Calu3 (cell line): ENCODE measurements around the gene DRAXIN. TPM values are rescaled to one million over a fixed set of nuclear protein-coding genes. Genes with fewer than 3 reads are reported as not detected.

ENCODE experiments used
- BruUV-seq: library from RNA; stranded (reverse); fragments of 400-500 nt; replicated peaks from 2 replicates; lab custom pipeline; 2021; lab: Mats Ljungman, UMichigan
- CTCF ChIA-PET: fragments of 300-600 bp; sonication (Branson Sonifier 250); formaldehyde crosslinking; loops from one replicate; lab custom pipeline; 2022; ENCODE audit warnings: antibody characterized with exemption; lab: Charles Lee
- DNase-seq: peaks from one replicate; pipeline ENCODE4 v3.0.0; 2022
- H3K27ac Mint-ChIP-seq: one replicate; pipeline ENCODE4 v1.8.0; 2022; ENCODE audit warnings: mixed read lengths; ENCODE audit not compliant: unreplicated experiment
- H3K27me3 Mint-ChIP-seq: one replicate; pipeline ENCODE4 v1.8.0; 2022; ENCODE audit warnings: mixed read lengths; ENCODE audit not compliant: unreplicated experiment
- H3K36me3 Mint-ChIP-seq: one replicate; pipeline ENCODE4 v1.8.0; 2022; ENCODE audit warnings: mild to moderate bottlenecking, moderate library complexity, mixed read lengths; ENCODE audit not compliant: insufficient read depth, unreplicated experiment
- H3K4me1 Mint-ChIP-seq: one replicate; pipeline ENCODE4 v1.8.0; 2022; ENCODE audit warnings: mild to moderate bottlenecking, low read depth, mixed read lengths; ENCODE audit not compliant: unreplicated experiment
- H3K4me3 Mint-ChIP-seq: one replicate; pipeline ENCODE4 v1.8.0; 2022; ENCODE audit warnings: mild to moderate bottlenecking, low read depth, moderate library complexity, mixed read lengths; ENCODE audit not compliant: unreplicated experiment
- H3K9me3 Mint-ChIP-seq: one replicate; pipeline ENCODE4 v1.8.0; 2022; ENCODE audit warnings: low read depth, mixed read lengths; ENCODE audit not compliant: unreplicated experiment
- CTCF ChIP-seq: fragments of 200-600 bp; IDR thresholded peaks from one replicate; pipeline ENCODE4 v1.8.0; 2022; ENCODE audit warnings: antibody characterized with exemption; ENCODE audit not compliant: unreplicated experiment
- intact Hi-C: fragments of 100-400 bp; cut with micrococcal nuclease; formaldehyde crosslinking; loops from one replicate; pipeline ENCODE4 v1.10.0; 2022; ENCODE audit not compliant: unreplicated experiment
- total RNA-seq: library from RNA; stranded (reverse); gene quantifications from 2 replicates; pipeline ENCODE4 v1.2.3, GENCODE V29; 2022

Gene DRAXIN
- total RNA-seq, 1 experiment from 2014 or later = not detected

DNA sequence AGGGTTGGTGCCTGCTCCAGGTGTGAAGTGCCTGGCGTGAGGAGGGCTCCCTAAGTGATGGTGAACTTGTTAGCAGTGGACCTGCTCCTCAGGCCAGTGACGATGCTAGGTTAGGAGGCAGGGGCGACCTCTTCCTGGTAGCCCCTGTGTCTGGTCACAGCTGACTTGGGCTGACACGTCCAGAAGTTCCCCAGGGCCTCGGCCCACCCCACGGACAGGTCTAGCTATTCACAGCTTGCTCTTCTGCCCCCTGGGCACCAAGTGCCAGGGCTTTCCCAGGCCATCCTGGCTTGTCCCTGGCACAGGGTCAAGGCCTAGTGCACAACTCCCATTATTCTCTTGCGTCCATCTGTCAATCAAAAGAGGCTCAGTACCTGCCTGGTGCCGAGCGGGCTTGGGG lies 59.6 kb downstream of the DRAXIN start:
- H3K9me3 Mint-ChIP-seq = no peaks in the 10 kb centered on the region
- no peak for TF ChIP-seq CTCF
- CTCF ChIA-PET = no interaction called here
- H3K4me1 Mint-ChIP-seq = no peaks in the 10 kb centered on the region
- peaks cover 11% of the 10 kb centered on the region for H3K36me3 Mint-ChIP-seq
- intact Hi-C loops = no loop called here
- DNase-seq = no peak
- H3K27ac Mint-ChIP-seq = no peak overlapping the region
- H3K27me3 Mint-ChIP-seq = peaks cover 26% of the 10 kb centered on the region
- no peak overlapping the region for H3K4me3 Mint-ChIP-seq
- BruUV-seq = no TSS peak

DNA sequence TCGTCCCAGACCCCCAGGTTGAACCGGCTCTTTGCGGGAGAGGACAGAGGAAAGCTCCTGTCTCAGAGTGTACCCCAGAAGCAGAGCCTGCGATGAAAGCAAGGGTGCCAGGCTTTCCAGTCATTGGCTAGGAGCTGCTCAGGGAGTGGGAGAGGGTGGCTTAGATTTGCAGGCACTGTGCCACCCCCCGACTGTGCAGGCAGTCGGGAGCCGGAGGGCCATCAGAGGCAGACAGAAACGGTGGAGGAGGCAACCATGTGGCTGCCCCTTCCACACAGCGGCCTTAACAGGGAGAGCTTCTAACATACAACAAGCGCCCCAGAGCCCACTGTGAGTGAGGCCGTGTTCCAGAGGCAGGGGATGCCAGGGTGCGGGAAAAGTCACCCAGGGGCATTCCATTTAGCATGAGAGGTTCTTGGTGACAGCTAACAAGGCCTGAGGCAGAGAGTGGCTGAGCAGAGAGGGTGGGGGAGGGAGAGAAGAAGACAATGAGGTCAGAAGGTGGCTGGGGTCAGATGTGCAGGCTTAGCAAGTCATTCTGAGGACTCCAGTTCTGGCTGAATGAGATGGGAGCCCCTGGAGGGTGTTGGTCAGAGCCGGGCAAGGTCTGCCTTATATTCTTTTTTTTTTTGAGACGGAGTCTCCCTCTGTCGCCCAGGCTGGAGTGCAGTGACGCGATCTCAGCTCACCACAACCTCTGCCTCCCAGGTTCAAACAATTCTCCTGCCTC lies 61.0 kb downstream of the DRAXIN start:
- Mint-ChIP-seq H3K9me3 (no peaks in the 10 kb centered on the region), H3K27me3 (peaks cover 41% of the 10 kb centered on the region), H3K4me3 (no peak overlapping the region), H3K27ac (no peak overlapping the region), H3K4me1 (no peaks in the 10 kb centered on the region), H3K36me3 (peaks cover 11% of the 10 kb centered on the region)
- intact Hi-C loops = no loop called here
- TF ChIP-seq CTCF = no peak
- no peak for DNase-seq
- CTCF ChIA-PET = no interaction called here
- BruUV-seq = no TSS peak

DNA sequence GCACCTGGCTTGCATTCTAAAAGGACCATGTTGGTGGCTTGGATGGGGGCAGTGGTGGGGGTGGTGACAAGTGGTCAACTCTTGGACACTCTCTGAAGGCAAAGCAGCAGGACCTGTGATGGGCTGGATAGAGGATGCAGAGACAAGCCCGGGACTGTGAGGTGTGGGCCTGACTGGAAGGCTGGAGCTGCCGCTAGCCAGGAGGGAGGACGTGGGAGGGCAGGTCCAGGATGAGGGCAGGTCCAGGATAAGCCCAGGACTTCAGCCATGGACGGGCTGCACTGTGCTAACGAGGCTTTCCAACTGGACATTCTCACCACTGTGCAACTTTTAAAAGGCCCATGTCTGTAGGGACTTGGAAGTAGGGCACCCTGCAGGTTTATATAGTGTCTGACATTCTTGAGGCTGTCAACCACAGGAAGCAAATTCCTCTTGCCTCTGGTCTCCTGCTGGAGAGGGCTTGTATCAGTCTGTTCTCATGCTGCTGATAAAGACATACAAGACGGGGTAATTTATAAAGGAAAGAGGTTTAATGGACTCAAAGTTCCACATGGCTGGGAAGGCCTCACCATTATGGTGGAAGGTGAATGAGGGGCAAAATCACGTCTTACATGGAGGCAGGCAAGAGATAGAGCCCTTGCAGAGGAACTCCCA lies 62.2 kb downstream of the DRAXIN start:
- no peak for DNase-seq
- Mint-ChIP-seq H3K4me1 (no peaks in the 10 kb centered on the region), H3K4me3 (no peak overlapping the region), H3K27me3 (peaks cover 48% of the 10 kb centered on the region), H3K36me3 (peaks cover 11% of the 10 kb centered on the region), H3K9me3 (no peaks in the 10 kb centered on the region), H3K27ac (no peak overlapping the region)
- CTCF ChIA-PET = no interaction called here
- intact Hi-C loops = no loop called here
- no peak for TF ChIP-seq CTCF
- BruUV-seq = no TSS peak

DNA sequence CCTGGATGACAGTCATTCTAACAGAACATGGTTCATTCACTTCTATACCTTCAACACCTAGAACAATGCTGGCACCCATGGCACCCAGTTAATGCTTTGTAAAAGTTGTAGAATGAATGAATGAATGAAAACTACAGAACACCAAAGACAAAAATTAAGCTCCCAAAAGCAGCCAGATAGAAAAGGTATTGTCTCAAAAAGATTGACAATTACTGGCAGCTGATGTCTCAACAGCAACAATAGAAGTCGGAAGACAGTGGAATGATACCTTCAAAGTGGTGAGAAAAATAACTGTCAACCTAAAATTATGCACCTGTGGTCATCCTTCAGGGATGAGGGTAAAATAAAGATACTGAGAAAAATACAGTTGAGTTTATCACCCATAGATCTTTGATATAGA lies 65.5 kb downstream of the DRAXIN start:
- Mint-ChIP-seq H3K9me3 (no peaks in the 10 kb centered on the region), H3K4me3 (no peak overlapping the region), H3K27me3 (peaks cover 66% of the 10 kb centered on the region), H3K4me1 (no peaks in the 10 kb centered on the region), H3K36me3 (peaks cover 9% of the 10 kb centered on the region), H3K27ac (no peak overlapping the region)
- intact Hi-C loops = no loop called here
- TF ChIP-seq CTCF = no peak
- no peak for DNase-seq
- BruUV-seq = no TSS peak
- CTCF ChIA-PET = no interaction called here
